Pulmonary artery endothelial cell (primary cell): ENCODE results near the gene ENO3. TPM values are rescaled to one million over a fixed set of nuclear protein-coding genes. Genes with fewer than 3 reads are reported as not detected.

Experiments used
- DNase-seq: peaks from one replicate; pipeline ENCODE4 v3.0.0-alpha.2; 2011; ENCODE audit warnings: low read depth, low spot score
- total RNA-seq: library from RNA; depleted of rRNA; stranded (reverse); fragments of >200 nt; gene quantifications from 2 replicates; pipeline ENCODE4 v1.2.3, GENCODE V29; 2014

ENO3 gene
- total RNA-seq, 1 donor from 2014 or later, result 1.6 TPM

DNA sequence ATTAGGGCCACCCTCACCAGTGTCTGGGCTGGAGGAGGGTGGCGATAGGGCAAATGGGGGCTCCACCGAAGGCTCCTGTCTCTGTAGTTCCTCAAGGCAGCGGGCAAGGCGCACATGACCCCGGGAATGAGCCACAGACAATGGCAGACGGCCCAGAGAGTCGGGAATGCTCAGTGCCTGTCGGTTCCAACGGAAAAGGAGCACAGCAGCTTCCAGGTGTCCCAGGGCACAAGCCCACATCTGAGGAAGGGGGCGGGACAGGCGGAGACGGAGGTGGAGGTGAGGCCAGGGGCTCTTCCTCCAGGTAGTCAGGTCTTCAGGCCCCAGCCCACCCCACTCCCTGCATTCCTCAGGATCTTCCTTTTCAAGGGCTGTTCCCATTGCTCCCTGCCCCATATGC lies 21.8 kb downstream of the ENO3 start:
- no peak for DNase-seq

DNA sequence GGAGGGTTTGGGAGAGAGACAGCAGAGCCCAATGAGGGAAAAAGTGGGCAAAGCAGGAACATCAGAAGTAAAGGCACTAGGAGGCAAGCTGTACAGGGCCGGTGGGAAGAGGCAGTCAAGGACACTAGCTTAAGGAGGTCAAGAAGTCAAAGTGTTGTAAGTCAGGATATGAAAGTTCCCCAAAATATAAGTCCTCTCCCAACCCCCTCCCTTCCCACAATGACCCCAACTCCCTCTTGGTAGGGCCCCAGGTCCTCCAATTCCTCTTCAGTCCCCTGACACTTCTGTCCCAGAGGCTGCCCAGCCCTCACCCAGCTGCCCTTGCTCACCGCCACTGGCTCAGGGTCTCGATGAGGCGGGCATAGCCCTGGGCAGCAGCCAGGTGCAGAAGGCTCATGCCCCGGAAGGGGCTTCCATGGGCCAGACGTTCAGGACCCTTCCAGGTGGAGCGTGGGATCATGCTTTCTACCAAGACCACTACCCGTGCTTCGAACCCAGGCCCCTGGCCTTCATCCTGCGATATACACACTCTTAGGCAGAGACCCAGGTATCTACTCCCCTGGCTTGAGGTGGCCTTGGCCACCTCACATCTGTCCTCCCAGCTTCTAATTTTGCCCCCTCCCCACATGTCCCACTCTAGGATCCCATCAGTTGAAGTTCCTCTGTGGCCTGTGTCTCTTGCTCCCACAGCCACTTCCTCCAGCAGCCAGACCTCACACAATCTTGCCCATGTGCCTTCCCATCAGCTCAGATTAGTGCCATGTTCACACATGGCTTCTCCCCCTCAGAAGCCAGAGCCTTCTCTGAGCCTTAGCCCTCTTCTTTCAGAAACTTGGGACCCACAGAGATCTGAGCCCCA lies 22.6 kb downstream of the ENO3 start:
- no peak for DNase-seq

DNA sequence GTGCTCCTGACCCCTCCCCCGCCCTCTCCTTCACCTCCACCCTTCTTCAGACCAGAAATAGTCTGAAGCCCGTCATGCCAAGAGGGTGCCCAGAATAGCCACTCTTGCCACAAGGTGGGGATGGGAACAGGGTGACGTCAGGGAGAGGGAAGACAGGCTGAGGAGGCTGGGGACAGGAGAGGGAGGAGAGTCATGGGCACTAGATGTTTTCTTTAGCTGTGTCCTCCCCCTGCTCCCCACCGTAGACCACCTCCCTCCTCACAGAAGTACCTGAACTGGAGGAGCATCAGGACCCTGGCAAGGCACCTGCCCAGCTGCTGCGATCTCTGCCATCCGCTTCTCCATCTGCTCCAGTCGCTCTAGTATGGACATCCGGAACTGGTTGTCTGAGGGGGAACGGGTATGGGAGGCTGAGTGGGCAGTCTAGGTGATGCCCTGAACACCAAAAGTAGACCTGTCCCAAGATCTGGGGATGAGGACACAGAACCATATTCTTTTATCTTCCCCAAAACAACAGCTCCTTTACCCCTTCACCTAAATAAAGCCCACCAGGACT lies 23.3 kb downstream of the ENO3 start:
- no peak for DNase-seq

DNA sequence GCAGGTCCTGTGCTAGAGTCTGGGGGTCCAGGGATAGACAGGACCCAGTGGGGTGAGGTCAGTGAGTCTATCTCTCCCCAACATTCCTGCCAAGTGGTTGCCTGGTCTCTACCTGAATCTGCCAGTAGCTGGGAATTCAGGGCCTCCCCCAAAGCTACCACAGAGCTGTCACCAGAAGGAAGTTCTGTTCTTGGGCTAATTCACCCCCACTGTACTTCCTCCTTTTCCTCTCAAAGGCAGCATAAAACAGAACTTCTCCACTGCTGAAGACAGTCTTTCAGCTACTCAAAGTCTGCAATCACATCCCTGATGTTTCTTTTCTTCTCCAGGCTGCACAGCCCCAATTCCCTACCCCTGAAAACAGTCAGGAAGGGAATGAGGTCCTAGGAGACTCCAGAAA lies 27.8 kb downstream of the ENO3 start:
- DNase-seq, result no peak

DNA sequence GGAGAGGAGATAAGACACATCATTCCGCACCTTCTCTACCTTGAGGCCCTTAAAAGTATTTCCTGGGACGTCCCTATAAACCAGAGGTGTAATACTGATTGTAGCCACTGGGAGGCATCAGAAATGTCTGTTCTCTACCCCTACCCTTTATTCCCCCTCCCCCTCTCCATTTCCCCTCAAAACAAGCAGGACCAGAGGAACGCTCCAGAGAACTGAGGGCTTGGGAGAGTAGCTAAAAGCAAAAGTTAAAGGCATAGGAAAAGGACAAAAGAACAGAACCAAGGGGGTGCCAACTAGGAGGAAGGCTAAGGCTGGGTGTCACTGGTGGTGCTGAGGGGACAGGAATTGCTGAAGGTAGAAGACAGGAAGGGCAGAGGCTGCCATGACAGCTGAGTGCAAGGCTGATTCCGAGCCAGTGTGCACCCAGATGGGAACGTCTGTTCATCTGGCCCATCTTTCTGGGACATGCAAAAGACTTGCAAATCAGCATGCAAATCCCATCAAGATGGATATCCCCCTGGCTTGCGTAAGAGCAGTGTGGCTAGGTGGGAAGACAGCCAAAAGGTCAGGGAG lies 29.8 kb downstream of the ENO3 start:
- DNase-seq, result no peak

DNA sequence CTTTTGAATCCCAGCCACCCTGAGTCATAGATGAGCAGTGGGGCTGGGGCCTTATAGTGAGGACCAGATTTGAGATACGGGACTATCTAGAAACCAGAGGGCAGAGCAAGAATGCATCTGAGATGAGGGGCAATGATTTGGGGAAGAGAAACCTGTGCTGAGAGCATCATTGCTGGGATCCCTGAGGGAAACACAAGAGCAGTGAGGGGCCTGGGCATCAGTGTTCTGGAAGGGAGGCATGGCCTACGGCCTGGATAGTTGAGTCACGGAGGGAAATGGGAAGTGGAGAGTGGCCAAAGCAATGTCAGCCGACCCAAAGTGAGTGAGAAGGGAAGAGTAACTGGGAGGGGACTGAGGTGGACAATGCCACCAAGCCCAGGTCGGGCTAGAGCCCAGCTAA lies 31.4 kb downstream of the ENO3 start:
- no peak for DNase-seq

DNA sequence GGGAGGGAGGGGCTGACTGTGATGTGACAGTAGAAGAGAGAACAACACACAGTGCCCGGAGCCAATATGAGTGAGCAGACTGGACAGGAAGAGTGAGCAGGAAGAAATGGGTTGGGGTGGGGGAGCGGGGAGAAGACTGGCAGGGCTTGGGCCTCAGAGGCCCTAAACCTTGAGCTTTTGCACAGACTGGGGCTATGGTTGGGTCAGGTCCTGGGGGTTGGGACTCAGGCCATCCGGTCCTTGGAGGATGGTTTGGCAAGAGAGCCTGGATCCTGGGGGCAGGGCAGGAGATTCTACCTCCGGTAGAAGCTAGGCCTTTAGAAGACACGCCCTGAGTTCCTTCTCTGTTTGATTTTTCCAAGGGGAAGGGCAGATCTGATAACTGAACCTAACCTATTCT lies 35.5 kb downstream of the ENO3 start:
- no peak for DNase-seq

DNA sequence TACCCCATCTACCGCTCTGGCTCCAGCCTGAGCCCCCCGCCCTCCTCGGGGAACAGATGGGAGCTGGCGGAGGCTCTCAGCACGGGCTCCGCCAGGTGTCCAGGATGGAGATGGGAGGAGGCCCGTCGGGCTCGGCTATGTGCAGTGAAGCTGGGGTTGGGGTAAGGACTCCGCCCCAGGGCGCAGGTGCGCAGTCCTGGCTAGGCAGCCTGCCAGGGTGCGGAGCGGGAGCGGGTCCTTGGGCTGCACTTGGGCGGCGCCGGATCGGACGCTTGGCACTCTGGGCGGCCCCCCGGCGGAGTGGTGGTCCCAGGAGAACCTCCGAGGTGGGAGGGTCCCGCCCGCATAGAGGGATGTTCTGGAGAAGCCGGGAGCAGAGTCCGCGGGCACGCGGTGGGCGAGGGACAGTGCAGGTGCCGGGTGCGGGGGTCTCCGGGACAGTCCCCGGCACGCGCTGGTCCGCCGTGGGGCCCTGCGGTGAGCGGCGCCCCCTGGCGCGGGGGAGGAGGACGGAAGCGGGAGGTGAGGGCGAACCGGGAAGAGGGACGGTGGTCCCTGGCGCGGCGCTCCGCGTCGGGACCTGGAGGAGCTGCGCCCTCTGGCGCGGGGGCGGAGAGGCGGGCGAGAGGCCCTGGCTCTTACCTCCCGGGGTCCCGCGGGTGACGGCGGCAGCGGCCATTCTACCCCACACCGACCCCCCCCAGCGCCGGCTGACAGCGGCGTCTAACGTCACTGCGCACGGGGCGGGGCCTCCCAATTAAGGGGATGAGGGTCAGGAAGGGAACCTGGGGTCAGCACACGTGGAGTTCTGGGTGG lies 36.2 kb downstream of the ENO3 start, which contains the start of gene CAMTA2:
CAMTA2 (minus strand) TSS at position 725 of the 816 bp plus-strand sequence. CDS start 1,453 bp downstream, outside the sequence.
- DNase-seq, result no peak

DNA sequence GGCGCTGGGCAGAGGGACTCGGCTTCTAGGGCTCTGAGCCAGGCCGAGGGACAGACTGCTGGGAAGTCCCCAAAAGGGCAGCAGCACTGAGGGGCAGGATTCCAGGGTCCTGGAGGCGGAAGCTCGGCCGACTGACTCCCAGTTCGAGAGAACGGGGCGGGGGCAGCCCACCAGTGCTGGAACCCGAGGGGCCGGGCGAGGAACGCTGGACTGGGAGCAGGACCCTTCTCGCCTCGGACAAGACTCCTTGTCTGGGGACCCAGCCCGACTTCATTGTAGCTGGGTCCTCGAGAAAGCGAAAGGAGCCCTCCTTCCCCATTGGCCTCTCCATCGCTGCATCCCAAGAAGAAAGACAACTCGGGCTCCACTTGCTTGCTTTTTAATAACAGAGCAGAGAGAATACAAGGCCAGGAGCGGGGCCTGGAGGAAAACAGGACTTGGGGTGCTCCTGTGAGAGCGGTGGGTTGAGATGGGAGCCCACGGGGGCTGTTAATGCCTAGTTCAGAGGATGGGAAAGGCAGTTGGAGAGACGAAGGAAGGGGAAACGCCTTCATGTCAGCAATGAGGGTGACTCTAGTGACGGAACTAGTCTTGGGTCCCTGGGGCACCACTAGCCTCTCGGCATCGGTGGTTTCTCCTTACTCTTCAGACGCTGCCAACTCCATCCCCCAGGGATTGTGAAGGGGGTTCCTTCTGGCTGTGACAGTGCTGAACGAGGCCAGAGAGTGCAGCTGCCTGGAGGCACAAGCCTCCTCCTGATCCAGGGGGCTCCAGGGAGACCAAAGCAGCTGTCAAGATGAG lies 37.0 kb downstream of the ENO3 start:
- DNase-seq, result no peak

DNA sequence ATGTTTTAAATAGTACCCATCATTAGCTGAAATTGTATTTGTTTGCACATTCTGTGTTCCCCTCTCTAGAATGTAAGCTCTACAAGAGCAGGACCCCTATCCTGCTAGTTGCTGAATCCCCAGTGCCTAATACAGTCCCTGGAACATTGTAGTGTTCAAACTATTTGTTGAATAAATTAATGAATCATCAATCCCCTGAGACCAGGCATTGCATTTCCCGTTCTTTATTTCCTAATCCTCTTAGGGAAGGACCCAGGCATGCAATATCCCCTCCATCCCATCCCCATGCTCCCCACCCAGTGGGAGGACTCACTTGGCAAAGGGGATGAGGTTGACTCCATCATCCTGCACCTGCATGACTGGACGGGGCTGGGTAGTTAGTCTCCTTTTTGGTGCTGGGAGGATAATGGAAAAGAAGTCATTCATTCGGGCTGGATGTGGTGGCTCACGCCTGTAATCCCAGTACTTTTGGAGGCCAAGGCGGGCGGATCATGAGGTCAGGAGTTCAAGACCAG lies 43.2 kb downstream of the ENO3 start:
- DNase-seq, result no peak

DNA sequence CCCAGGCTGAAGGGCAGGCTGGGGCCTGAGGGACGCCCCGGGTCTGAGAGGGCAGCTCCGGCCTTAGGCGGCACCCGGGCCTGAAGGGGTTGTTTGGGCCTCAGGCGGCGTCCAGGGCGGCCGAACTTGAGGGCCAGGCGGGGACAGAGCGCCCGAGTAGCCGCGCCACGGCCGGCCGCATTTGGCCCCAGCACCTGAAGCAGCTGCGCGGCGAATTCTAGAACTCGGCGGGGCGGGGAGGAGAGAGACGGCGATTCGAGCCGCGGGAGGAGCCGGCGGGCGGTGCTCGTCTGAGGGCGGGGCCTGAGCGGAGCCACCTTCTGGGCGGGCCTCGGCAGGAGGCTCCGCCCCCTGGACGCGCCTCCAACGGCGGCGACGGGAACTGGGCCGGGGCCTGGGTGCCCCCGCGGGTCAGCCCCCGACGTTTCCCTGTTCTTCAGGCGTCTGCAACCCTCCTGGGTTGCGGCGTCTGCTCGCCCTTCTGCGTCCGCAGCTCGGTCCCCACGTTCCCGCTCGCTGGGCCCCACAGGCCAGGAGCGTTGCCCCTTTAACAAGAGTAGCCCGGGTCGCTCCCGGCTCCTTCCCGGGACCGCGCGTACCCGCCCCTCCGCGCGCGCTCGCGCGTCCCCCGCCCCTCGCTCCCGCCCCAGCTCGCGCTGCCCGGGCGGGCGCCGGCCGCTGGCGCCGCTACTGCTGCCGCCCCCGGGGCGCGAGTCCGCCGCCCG lies 46.5 kb downstream of the ENO3 start, which contains the start of the genes INCA1 and KIF1C:
INCA1 (minus strand) TSS at position 221 of the 725 bp plus-strand sequence. CDS start 3,085 bp downstream, outside the sequence.
KIF1C (plus strand) TSS at position 649 of the 725 bp plus-strand sequence. CDS start 2,297 bp downstream, outside the sequence.
- peak; percentile 49 for DNase-seq

DNA sequence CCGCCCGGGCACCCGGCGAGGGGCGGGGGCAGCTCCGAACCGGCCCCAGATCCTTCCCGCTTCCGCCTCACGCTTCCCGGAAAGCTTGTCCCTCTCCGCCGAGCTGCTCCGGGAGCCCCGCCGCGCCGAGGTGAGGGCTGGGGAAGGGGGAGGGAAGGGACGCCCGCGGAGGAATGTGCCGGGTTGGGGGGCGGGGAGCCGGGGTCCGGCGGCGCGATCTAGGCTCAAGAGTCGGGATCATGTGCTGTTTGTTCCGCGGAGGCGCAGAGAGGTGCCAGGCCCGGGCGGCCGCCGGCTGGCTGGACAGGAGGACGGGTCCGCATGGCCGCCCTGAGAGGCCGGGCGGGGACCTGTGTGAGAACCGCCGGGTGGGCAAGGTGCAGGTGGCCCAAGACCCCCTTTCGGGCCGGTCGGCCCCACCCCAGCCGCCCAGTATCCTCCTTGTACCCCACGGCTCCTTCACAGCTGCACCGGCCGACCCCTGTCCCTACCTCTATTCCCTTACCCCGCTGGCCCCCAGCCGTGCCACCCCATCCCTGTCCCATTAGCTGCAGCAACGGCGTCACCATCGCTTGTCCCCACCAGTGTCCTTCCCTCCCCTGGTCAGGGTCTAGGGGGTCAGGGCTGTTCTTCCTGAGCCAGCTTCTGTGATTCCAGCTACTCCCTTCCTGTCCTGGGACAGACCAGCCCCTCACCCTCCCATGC lies 47.3 kb downstream of the ENO3 start:
- no peak for DNase-seq

DNA sequence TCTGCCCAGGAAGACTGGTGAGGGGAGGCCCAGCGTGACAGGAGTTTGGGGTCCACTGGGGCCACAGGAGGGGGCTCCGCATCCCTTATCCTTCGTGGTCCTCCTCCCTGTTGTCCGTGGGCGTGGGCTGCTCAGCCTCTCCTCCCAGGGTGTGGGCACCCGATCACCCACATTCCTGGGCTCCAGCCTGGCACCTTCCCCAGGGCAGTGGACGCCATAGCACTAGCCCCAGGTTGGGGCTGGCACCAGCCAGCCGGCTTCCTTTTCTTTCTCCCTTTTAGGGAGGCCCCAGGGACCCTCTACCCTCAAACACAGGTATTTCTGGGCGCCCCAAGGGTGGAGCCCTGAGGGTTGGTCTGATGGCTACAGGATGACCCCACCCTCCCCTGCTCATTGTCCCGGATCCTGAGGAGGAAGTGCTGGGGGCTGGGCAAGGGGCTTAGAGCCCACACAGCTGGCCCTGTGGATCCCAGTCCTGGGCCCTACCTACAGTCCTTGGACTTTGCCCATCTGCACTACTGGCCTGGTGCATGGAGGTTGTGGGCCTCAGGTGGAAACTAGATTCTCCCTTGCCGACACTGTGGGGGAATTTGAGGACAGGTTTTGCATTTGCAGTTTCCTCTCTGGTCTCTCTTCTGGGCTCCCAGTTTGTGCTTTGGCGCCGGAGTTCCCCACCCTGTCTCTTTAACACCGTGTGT lies 48.0 kb downstream of the ENO3 start:
- DNase-seq, result no peak

DNA sequence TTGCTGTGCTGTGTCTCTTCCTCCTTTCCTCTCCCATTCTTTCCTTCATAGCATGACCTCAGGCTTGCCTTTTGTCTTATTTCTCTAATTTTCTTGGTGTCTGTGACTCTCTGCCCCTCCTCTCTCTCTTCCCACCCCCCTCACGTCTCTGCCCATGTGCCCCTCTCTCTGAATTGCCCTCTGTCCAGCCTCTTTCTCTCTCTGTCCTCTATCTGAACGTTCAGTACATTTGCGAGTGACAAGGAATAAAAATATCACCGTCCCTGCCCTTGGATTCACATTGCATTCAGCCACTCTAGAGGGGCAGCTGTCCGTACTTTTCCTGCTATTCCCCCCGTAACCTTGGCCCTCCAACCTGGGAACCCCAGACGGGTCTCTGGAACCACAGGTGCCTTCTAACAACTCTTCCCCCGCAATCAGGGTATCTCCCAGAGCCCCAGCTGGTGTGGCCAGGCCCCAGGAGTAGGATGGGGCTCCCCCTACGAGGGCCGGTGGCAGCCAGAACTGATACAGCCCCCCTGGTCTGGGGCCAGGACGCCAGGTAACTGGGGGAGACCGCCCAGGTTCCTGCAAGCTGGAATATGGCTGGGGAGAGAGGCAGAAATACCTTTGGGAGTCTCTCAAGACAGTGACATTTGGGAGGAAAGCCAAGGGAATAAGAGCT lies 48.6 kb downstream of the ENO3 start:
- DNase-seq, result no peak

DNA sequence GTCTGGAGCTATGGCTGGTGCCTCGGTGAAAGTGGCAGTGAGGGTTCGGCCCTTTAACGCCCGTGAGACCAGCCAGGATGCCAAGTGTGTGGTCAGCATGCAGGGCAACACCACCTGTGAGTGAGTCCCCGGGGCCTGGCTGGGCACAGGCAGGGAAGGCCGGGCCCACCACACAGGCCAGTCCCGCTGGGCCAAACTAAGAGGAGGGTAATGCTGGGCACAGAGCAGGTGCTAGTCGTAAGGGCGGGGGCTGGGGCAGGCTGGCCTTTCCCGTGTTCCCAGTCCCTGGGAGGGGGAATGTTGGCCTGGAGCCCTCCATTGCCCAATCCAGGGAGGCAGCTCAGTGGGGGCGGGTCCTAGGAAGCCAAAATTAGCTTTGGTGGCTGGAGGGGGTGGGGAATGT lies 49.3 kb downstream of the ENO3 start:
- no peak for DNase-seq

DNA sequence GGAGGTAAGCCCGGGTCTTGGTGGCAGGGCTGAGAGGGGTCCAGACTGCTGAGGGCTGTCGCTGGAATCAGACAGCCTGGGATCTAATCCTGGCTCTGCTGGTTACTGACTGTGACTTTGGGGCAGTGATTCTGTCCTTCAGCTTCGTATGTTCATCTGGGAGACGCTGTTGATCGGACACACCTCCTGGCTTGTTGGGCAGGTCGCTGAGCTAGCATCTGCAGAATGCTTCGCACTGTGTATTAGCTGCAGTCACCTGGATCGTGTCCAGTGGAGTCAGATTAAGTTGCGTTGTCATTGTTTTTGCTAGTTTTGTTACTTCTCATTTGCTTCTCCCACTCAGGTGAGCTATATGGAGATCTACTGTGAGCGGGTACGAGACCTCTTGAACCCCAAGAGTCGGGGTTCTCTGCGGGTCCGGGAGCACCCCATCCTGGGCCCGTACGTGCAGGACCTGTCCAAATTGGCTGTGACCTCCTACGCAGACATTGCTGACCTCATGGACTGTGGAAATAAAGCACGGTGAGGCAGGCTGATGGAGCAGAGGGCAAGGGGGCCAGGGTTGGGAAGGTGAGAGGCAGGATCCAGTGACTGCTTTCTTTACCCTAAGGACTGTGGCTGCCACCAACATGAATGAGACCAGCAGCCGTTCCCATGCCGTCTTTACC lies 51.3 kb downstream of the ENO3 start:
- no peak for DNase-seq

DNA sequence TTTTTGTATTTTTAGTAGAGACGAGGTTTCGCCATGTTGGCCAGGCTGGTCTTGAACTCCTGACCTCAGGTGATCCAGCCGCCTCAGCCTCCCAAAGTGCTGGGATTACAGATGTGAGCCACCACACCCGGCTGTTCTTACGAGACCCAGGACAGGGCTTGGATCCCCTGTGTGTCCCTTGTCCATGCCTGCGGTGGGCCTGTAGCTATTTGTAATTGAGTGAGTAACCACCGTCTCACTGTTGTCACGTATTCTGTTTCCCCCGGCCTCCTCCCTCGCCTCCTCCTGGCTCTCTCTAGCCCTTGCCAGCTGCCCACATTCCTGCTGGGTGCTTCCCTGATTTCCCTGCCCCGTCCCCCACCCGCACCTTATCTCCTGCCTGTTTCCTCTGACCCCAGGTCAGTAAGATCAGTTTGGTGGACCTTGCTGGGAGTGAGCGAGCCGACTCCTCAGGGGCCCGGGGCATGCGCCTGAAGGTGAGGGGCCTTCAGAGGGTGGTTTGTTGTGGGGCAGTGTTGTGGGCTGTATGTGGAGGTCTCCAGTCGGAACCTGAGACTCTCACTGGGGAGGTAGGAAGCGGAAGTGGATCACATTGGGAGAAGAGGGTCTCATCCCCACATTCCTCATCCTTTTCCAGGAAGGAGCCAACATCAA lies 52.4 kb downstream of the ENO3 start:
- DNase-seq, result no peak
